GM10266 (cell line): ENCODE results near the gene RNU5B-1.

Experiments used
- DNase-seq: peaks from one replicate; pipeline ENCODE4 v3.0.0; 2012; ENCODE audit errors: extremely low spot score
- TF ChIP-seq, protein P1 (sequence below): IDR thresholded peaks from 2 replicates; pipeline ENCODE4 v1.5.1; 2012; ENCODE audit warnings: mild to moderate bottlenecking, low read depth; ENCODE audit not compliant: control insufficient read depth, insufficient read depth; ENCODE audit errors: missing control alignments

Gene RNU5B-1

GRCh38 chr15:65333148-65333820 lies 28.8 kb downstream of the RNU5B-1 start:
- no peak for DNase-seq

GRCh38 chr15:65333856-65334255 lies 29.4 kb downstream of the RNU5B-1 start:
- TF ChIP-seq, protein P1, sequence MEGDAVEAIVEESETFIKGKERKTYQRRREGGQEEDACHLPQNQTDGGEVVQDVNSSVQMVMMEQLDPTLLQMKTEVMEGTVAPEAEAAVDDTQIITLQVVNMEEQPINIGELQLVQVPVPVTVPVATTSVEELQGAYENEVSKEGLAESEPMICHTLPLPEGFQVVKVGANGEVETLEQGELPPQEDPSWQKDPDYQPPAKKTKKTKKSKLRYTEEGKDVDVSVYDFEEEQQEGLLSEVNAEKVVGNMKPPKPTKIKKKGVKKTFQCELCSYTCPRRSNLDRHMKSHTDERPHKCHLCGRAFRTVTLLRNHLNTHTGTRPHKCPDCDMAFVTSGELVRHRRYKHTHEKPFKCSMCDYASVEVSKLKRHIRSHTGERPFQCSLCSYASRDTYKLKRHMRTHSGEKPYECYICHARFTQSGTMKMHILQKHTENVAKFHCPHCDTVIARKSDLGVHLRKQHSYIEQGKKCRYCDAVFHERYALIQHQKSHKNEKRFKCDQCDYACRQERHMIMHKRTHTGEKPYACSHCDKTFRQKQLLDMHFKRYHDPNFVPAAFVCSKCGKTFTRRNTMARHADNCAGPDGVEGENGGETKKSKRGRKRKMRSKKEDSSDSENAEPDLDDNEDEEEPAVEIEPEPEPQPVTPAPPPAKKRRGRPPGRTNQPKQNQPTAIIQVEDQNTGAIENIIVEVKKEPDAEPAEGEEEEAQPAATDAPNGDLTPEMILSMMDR, result no peak
- DNase-seq, result no peak

More at GRCh38 chr15:65333148-65333820, 28.8 kb downstream of the RNU5B-1 start:
- TF ChIP-seq, protein P1, result no peak

DNA sequence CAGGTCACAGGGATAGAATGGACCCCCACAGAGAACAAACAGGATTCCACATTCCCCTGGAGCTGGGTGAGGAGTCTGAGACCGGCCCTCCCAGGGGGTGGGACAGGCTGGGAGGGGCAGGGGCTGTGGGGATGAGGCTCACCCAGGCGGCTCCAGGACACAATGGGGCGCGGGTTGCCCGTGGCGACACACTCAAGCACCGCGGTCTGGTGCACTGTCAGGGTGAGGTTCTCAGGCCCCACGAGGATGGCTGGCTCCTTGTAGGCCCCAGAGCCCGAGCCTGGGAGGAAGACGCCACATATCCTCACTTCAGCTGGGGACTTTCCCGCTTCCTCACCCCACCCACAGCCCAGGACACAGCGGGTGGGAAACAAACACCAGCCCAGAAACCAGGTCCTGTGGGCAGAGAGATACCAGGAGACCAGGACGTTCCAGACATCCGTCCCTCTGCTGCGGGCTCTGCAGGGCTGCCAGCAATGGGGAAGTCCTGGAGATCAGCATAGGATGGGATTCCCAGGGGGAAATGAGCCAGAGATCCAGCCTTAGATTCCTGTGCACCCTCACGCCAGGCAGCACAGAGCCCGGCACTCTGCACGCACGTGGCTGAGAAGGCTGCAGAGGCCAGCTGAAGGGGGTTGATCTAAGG lies 30.2 kb downstream of the RNU5B-1 start:
- DNase-seq, result no peak
- TF ChIP-seq, protein P1, result no peak

DNA sequence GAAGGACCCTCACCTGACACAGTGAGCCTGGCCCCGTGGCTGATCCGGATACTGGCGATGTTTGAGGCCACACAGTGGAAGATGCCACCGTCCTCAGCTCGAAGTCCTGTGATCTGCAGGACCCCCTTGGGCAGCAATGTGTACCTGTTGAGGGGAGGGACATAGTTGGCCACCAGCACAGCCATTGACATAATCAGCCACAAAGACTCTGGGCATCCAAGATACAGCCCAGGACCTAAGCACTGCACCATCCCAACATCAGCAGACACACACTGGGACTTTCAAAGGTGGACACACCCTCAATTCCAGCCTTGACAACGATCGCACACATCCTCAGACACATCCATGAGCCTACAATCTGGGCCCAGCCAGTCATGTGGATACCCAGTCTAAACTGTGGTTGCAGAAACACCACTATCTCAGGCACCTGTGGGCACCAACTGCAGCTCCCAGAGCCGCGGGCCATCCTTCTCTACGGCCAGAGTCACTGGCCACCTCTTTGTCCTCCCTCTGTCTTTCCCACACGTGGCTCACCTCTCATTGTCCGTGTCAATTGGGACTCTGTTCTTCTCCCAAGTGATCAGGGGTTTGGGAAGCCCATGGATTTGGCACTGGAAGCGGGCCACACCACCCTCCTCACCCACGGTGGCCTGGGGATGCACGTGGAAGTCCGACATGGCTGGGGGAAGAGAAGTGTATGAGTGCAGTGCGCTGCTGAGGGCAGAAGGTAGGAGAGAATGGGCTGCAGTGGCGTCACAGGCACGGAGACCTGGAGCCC lies 31.0 kb downstream of the RNU5B-1 start:
- TF ChIP-seq, protein P1, result no peak
- DNase-seq, result no peak

DNA sequence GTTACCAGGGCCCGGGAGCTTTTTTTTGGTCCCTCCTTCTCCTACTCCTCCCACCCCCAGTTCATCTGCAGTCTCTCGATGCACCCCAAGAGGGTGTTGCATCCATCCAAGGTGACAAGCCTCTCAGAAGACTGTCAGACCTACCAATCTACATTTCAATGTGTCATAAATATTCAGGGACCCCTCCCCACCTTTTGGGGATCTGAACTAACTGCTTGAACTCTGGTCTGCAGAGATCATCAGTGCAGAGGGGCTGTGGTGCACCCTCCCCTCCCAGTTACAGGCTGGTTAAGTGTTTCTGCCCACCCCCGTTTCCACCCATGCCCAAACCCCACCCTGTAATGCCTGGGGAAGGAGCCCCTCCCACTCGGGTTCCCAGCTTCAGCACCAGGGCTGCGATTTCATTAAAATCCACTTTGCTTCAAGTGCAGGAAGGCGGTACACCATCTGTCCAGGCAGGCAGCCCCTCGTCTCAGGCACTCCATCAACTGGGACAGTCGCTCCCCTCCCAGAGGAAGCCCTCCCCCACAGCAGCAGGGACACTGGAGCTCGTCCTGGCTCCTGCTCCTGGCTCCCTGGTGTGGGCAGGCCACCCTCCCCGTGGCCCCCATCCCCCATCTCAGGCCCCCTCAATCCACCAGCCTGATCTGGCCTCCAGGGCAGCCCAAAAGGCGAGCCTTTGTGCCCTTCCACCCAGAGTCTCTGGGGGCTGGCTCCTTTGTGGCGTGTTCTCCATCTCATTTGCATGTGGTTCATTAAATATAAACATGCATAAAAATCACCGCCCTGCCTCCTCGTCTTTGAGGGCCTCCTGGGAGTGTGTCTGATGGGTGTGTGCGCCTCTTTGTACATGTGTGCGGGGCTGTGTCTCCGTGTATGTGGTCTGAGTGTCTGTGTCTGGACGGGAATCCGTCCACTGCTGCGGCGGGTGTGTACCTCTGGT lies 32.3 kb downstream of the RNU5B-1 start:
- DNase-seq, result no peak
- TF ChIP-seq, protein P1, result no peak

DNA sequence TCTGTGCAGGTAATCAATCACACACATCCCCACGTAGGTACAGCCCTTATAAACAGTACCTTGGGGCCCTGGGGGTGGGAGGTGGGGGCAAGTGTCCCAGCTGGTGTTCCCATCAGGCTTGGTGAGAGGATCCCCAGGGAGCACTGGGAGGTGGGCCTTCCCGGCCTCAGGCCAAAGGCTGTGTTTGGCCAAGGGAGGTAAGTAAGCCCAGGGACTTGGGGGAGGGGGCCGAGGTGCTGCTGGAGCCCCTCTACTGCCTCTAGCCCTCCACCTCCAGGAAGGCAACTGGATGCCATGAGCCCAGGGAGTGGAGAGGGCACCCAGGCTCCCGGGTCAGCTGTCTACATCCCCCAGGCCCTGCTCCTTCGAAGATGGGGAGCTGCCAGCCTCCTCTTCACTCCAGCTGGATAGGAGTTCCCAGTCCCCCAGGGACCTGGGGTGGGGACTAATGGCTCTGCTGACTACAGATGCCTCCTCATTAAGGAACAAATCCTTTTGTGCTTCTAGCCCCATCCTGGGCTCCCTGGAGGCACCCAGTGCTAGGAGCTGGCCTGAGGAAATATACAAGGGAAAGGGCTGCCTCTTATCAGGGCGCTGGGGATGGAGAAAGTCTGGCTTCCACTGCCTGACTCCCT lies 33.1 kb downstream of the RNU5B-1 start:
- DNase-seq, result no peak
- TF ChIP-seq, protein P1, result no peak
